Medulla oblongata (tissue), 1 donor: ENCODE results near the gene HCN3.

ENCODE experiments used
- DNase-seq: peaks from one replicate; pipeline ENCODE4 v3.0.0-alpha.2; 2015; ENCODE audit errors: extremely low spot score

HCN3 gene

DNA sequence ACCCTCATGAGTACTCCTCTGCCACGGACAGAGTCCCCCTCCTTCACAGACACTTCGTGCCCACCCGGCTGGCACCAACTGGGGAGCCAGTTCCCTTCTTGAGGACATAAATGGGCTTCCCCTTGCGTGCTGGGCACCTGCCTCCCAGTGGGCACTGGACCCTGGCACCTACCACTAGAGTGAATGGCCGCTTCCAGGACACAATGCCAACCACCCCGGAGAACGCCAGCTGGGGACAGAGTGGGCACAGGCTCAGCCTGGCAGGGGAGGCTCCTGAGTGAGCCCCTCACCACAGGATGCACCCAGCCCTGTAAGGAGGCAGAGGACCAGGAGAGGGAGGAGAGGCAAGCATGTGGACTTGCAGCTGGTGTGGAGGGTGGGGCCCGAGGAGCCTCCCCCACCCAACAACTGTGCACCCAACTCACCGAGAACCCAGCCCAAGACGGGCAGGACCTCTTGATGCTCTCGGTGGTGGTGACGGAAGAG, 23.0 kb upstream of the HCN3 start:
- no peak for DNase-seq

DNA sequence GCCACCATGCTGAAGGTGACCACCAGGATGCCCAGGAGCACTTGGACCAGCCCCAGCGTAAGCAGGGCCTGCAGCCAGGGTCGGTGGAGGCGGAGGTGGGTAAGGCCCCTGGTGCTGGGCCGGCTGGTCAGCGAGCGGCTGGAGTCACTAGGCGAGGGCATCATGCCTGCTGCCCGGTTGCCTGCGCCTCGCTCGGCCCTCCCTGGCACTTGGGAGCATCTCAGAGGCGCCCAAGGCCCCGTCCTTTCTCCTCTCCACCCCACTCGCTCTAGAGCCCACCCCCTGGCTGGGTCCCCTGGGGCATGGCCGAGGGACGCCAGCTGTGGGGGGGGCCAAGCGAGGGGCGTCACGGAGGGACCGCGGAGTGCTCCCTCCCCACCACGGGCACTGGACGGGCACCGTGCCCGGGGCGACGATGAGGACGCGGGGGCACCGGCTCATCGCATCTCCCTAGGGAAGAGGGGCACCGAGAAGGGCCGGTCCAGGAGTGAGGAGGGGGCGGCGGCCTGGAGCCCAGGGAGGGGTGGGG, 22.5 kb upstream of the HCN3 start:
- DNase-seq, result no peak

GRCh38 chr1:155255243-155256007, 21.8 kb upstream of the HCN3 start, which contains the start of gene ENTREP3:
Gene ENTREP3, minus strand, starts transcription at chr1:155255483. Its CDS starts 606 bp downstream, at chr1:155254877.
- DNase-seq, result peak; percentile 91

DNA sequence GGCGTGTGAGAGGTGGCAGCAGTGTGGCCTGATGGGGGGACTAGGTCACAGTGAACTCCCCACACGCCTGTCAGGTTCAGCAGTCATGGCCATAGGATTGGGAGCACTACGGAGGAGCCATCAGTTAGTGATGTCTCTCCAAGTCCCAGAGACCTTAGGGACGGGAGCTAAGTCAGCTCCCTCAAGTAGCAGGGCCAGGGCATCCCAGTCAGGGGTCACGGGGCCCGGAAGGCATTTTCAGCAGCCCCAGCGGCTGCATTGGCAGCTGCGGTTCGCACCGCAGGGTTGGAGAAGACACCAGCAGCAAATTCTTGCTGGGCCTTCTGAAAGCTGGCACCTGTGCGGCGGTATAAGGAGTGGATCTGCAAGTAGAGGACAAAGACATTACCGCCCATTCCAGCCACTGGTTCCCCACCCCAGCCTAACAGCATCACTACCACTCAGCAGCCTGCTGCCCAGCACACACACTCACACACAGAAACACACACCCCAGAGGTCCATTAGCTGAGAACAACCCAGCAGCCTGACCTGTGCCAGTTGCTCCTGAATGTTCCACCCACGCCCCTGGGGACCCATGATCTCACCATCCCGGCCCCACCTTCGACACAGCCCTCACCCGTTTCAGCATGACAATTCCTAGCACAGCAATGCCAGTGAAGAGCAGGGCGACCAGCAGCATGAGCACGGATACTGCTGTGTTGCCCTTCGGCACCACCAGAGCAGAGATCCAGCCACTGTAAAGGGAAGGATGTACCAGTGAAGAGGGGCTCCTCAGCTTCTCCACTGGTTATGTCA, 21.0 kb upstream of the HCN3 start:
- DNase-seq, result no peak

- DNase-seq, result no peak
Observed at GRCh38 chr1:155260276-155260675, 17.0 kb upstream of the HCN3 start.

GRCh38 chr1:155261493-155261851, 15.8 kb upstream of the HCN3 start:
- DNase-seq, result no peak

DNA sequence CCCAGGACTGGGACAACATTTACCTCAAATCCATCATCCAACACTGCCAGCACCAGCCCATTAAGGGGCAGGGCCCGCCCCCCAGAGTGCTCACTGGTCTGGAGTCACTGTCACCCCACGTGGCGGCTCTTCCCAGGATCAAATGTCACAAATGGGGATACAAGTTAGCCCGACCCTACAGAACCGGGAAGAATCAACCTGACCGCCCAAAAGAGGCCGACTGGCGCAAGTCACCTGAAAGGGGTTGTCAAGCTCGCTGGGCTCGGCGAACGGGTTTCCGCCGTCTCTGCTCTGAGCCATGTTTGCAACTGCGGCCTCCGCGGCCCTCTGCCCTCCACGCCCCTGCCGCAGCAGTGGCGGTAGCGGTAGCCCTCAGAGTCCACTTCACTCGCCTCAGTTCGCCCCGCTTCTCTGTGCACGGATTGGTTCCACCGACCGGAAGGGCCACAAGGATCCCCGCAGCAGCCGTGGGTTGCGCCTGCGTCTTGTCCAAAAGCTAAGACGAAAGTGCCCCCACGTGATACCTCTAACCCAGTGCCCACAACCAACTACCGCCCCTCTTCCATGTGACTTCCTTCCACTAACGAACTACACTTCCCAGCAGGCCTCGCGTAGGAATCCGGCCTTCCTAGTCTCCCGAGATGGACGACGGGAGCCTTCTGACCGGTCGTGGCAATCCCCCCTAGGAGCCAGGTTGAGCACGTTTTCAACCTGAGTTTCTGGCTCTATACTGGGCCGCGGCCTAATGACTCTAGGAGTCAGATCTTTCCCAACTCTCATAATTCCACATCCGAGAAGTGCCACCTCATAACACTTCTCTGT, 15.2 kb upstream of the HCN3 start, which contains the start of gene SCAMP3:
Gene SCAMP3, minus strand, starts transcription at position 509 of the 822 bp plus-strand sequence. Its CDS starts 209 bp downstream, at position 300.
- DNase-seq, result peak; percentile 100

GRCh38 chr1:155263067-155263466, 14.2 kb upstream of the HCN3 start:
- no peak for DNase-seq

DNA sequence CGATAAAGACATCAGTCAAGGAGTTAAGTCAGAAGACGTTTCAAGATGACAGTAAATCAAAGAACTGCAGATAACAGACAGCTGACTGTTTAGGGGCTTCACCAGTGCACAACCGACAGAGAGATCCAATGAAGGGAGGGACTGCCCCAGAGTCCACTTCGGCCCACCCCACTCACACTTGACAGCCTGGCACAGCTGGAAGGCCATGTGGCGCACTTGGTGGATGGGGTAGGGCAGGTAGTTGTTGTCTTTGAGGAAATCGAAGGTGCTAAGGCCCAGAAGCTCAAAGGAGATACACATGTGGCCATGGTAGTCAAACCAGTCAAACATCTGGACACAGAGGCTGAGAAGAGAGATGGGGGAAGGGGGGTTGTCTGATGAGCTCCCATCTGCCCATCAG, 10.7 kb upstream of the HCN3 start:
- DNase-seq, result no peak

- no peak for DNase-seq
Observed at GRCh38 chr1:155267373-155267772, 9.9 kb upstream of the HCN3 start.

DNA sequence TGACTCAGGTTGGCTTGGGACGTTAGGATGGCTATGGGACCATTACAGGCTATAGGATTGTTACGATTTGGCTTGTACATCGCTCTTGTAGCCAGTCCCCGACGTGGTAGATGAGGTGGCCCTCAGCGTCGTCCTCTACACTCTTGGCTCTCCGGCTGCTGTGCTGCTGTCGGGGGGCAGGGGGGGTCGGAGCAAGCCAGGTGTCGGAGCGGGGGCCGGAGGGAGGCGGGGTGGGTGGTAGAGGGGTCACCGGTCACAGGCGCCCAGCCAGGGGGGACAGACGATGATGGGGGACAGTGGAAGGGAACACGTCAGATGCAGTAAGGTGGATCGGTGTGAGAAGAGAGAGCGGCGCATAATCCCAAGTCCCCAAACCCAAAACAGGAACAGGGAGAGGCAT, 8.6 kb upstream of the HCN3 start:
- DNase-seq, result no peak

- no peak for DNase-seq
Observed at GRCh38 chr1:155269381-155269780, 7.9 kb upstream of the HCN3 start.

- peak; percentile 18 for DNase-seq
Observed at GRCh38 chr1:155272466-155273342, 4.6 kb upstream of the HCN3 start.

DNA sequence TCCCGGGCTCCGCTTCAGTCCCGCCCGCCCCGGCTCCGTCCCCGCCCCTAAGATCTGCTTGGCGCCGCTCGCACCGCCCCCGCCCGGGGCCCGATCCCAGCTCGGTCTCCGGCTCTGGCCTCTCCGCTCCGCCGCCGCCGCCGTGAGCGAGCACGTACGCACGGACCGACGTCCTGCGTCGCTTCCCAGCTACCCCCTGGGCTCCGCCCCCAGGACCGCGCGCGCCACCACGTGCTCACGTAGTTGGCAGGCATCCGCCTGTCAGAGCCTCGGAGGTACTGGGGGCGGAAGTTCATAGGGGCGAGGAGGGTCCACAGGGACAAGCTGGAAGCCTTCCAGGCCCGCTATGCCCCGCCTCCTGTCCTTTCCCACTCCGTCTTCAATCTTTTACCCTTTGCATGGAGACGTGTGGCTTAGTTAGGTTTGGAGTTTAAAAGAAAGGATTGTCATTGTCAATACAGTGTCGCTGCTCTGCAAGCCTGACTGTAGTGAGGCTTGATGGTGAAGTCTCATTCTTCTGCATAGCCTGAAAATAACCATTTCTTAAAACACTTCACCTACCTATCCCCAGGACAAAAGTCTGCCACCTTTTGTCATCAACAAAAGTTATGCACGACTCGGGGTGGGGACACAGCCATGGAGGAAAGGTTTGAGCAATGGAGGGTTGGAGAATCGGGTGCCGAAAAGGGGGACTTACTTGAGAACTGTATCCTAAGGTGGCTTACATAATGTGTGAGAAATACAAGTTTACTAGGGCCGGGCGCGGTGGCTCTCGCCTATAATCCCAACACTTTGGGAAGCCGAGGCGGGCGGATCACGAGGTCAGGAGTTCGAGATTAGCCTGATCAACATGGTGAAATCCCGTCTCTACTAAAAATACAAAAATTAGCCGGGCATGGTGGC, 3.7 kb upstream of the HCN3 start, which contains the start of gene CLK2:
Gene CLK2, minus strand, starts transcription at position 162 of the 903 bp plus-strand sequence. CDS start 2,527 bp downstream, outside the sequence.
- DNase-seq, result peak; percentile 92

GRCh38 chr1:155277902-155278688, 832 bp downstream of the HCN3 start:
- peak; percentile 10 for DNase-seq

- DNase-seq, result peak; percentile 8
Observed at GRCh38 chr1:155278689-155279160, 1.5 kb downstream of the HCN3 start.

DNA sequence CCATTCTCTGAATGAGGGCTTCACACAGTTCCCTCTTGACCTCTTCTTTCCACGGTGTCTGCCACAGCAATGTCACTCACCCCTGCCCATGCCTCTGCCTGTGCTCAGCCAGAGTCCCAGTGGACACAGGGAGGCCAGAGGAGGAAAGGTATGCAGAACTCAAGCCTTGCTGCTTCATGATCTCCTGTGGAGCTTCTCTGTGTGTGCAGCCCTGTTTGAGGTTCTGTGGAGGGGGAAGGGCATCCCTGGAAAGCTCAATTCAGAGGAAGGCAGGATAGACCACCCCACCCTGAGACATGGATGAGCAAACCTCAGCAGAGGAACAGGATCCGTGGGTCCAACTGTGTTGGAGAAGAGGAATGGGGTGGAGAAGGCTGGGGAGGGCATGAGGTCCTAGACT, 2.0 kb downstream of the HCN3 start:
- no peak for DNase-seq

- DNase-seq, result no peak
Observed at GRCh38 chr1:155282488-155283091, 5.3 kb downstream of the HCN3 start.
